ENCODE data around the gene FERMT3. TPM values are rescaled to one million over a fixed set of nuclear protein-coding genes. Genes with fewer than 3 reads are reported as not detected.
A peak's percentile ranks its signal among the peaks of the same experiment; 100 is the strongest.

Gene FERMT3
- total and polyA plus RNA-seq, 2 of the 13 experiments (the other 11 are each of a cell fraction or from before 2014, with no cell fraction given) = 0.29 TPM; not detected in 1

DNA sequence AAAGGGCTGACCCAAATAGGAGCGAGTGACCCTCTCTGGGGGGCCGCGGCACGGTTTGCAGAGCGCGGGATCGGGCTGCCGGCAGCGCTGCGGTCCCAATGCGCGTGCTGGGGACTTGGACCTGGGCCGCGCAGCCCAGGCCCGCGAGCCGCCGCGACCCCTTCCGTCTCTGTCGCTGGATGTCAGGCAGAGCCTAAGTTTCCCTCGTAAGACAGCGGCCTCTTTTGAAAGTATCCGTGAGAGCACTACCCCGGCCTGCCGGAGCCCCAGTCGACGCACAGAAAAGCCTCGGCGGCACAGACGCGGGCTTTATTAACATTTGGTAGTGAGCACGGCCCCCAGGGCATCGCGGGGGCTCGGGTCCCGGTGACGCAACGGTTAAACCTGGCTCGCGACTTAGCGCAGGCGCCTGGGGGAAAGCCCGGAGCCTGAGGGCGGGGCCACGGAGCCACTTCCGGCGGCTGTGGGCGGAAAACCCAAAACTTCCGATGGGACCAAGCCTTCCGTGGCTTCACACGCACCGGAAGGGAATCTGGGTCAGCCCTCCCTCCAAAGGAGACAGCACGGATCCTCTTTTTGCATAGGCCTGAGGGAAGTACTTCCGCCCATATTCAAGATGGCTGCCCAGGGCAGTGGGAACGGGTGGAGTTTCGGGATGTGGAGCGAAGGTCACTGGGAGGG lies 63.2 kb downstream of the FERMT3 start (continued):
- TF ChIP-seq HNF1B (CRISPR knock-in tag; IDR thresholded peaks at IDR 0.05) (peak; percentile 94), ZNF562 (CRISPR knock-in tag; IDR thresholded peaks at IDR 0.05; ENCODE audit: borderline replicate concordance) (no peak), ATAD3A (CRISPR knock-in tag; IDR thresholded peaks at IDR 0.05) (no peak), ZNF629 (CRISPR knock-in tag; conservative IDR thresholded peaks at IDR 0.05) (no peak; the same call in 1 of the 2 replicates), ZNF775 (CRISPR knock-in tag; IDR thresholded peaks at IDR 0.05; ENCODE audit: borderline replicate concordance) (no peak), ZNF136 (CRISPR knock-in tag; IDR thresholded peaks at IDR 0.05; ENCODE audit: low read depth) (no peak), ZNF333 (CRISPR knock-in tag; IDR thresholded peaks at IDR 0.05; ENCODE audit: borderline replicate concordance) (no peak), ZNF367 (CRISPR knock-in tag; IDR thresholded peaks at IDR 0.05; ENCODE audit: borderline replicate concordance) (0 out of 2 replicates have a peak, but pooled peaks have one; percentile 21), ZHX2 (IDR thresholded peaks at IDR 0.05; ENCODE audit: low read depth) (peak; percentile 97), ZHX2 (CRISPR knock-in tag; IDR thresholded peaks at IDR 0.05; ENCODE audit: borderline replicate concordance) (no peak; the same call in 1 of the 2 replicates), ZBTB3 (CRISPR knock-in tag; IDR thresholded peaks at IDR 0.05; ENCODE audit: borderline replicate concordance, low read depth) (no peak), ZNF282 (IDR thresholded peaks at IDR 0.05; ENCODE audit: partially characterized antibody) (no peak), ZNF24 (IDR thresholded peaks at IDR 0.05) (no peak), GMEB1 (CRISPR knock-in tag; IDR thresholded peaks at IDR 0.05; ENCODE audit: borderline replicate concordance) (peak; percentile 90), ZNF567 (CRISPR knock-in tag; IDR thresholded peaks at IDR 0.05; ENCODE audit: borderline replicate concordance) (no peak), ZBTB20 (CRISPR knock-in tag; IDR thresholded peaks at IDR 0.05; ENCODE audit: borderline replicate concordance, low read depth) (no peak)
- TF ChIP-seq, protein P1, sequence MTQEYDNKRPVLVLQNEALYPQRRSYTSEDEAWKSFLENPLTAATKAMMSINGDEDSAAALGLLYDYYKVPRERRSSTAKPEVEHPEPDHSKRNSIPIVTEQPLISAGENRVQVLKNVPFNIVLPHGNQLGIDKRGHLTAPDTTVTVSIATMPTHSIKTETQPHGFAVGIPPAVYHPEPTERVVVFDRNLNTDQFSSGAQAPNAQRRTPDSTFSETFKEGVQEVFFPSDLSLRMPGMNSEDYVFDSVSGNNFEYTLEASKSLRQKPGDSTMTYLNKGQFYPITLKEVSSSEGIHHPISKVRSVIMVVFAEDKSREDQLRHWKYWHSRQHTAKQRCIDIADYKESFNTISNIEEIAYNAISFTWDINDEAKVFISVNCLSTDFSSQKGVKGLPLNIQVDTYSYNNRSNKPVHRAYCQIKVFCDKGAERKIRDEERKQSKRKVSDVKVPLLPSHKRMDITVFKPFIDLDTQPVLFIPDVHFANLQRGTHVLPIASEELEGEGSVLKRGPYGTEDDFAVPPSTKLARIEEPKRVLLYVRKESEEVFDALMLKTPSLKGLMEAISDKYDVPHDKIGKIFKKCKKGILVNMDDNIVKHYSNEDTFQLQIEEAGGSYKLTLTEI (CRISPR knock-in tag; conservative IDR thresholded peaks at IDR 0.05) = no peak
